ENCODE results near the gene APAF1. TPM values are rescaled to one million over a fixed set of nuclear protein-coding genes. Genes with fewer than 3 reads are reported as not detected.

APAF1 gene, protein sequence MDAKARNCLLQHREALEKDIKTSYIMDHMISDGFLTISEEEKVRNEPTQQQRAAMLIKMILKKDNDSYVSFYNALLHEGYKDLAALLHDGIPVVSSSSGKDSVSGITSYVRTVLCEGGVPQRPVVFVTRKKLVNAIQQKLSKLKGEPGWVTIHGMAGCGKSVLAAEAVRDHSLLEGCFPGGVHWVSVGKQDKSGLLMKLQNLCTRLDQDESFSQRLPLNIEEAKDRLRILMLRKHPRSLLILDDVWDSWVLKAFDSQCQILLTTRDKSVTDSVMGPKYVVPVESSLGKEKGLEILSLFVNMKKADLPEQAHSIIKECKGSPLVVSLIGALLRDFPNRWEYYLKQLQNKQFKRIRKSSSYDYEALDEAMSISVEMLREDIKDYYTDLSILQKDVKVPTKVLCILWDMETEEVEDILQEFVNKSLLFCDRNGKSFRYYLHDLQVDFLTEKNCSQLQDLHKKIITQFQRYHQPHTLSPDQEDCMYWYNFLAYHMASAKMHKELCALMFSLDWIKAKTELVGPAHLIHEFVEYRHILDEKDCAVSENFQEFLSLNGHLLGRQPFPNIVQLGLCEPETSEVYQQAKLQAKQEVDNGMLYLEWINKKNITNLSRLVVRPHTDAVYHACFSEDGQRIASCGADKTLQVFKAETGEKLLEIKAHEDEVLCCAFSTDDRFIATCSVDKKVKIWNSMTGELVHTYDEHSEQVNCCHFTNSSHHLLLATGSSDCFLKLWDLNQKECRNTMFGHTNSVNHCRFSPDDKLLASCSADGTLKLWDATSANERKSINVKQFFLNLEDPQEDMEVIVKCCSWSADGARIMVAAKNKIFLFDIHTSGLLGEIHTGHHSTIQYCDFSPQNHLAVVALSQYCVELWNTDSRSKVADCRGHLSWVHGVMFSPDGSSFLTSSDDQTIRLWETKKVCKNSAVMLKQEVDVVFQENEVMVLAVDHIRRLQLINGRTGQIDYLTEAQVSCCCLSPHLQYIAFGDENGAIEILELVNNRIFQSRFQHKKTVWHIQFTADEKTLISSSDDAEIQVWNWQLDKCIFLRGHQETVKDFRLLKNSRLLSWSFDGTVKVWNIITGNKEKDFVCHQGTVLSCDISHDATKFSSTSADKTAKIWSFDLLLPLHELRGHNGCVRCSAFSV (N-terminal part only)
- total RNA-seq = 15.4 and 23.1 TPM in 2 replicates

DNA sequence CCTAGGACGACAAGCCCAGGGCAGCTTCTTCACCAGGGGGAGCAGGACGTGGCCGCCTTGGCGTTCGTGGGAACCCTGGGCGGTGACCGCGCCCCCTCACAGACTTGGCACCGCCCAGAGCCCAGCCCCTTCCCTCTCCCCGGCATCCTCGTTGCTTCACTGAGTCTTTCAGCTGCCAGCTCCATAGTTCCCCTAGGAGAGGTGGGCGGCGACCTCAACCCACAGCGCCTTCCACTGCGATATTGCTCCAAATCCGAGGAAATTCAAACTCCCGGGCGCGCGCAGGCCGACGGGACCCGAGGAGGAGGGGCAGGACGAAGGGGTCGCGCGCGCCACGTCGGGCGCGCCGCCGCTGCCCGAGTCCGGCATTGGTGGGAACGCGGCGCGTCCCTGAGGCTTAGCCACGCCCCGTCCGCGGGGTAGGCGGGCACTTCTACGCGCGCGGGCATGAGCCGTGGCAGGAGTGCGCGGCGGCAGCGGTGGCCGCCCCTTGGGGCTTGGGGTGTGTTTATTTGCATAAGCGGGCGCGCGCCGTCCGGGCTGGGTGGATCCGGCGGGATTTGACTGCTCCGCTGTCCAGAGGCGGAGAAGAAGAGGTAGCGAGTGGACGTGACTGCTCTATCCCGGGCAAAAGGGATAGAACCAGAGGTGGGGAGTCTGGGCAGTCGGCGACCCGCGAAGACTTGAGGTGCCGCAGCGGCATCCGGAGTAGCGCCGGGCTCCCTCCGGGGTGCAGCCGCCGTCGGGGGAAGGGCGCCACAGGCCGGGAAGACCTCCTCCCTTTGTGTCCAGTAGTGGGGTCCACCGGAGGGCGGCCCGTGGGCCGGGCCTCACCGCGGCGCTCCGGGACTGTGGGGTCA is at the start of gene APAF1, which contains the start of gene IKBIP:
TSS of gene APAF1 (plus strand) at position 579 of the 860 bp plus-strand sequence. CDS start 3,070 bp downstream, outside the sequence.
TSS of gene IKBIP (minus strand) at position 77 of the 860 bp plus-strand sequence. CDS start 87 bp downstream, outside the sequence.

Small RNAs within 50 kb of the gene (small RNA-seq; reads per million reads assigned to genes)
- 68.8 reads per million, percentile 98 among the genes with 10 or more reads in this experiment for gene SNORA53

Other genes with a start within 250 kb of the APAF1 start
- 99.6 and 184 TPM in 2 replicates for gene TMPO, start 129.7 kb upstream of the APAF1 start, total RNA-seq
- gene SLC25A3, start 51.6 kb upstream of the APAF1 start, total RNA-seq = 629 and 641 TPM in 2 replicates
- 54.0 and 55.5 TPM in 2 replicates for gene IKBIP, start 502 bp upstream of the APAF1 start, total RNA-seq

Measured in subcutaneous preadipocyte (primary cell).